Loucy (cell line): ENCODE measurements around the gene CDH8.

Source experiments
- H2AFZ ChIP-seq: fragments of 200-600 bp; sonication (generic); 2 replicates; pipeline ENCODE4 v1.6.0; 2016; ENCODE audit warnings: antibody characterized with exemption, mild to moderate bottlenecking, low read length, moderate library complexity
- H3F3A ChIP-seq: fragments of 200-600 bp; 2 replicates; pipeline ENCODE4 v1.6.0; 2016; ENCODE audit warnings: antibody characterized with exemption, low read depth, mild to moderate bottlenecking
- H3K27me3 ChIP-seq: fragments of 200-600 bp; sonication (generic); 2 replicates; pipeline ENCODE4 v1.6.1; 2014; ENCODE audit warnings: low read length, mild to moderate bottlenecking; ENCODE audit not compliant: insufficient read depth, poor library complexity, severe bottlenecking
- H3K36me3 ChIP-seq: fragments of 200-600 bp; sonication (generic); 2 replicates; pipeline ENCODE4 v1.6.1; 2016; ENCODE audit warnings: low read length; ENCODE audit not compliant: insufficient read depth
- H3K4me1 ChIP-seq: fragments of 200-600 bp; sonication (generic); 2 replicates; pipeline ENCODE4 v1.5.1; 2014; ENCODE audit warnings: low read length, mild to moderate bottlenecking; ENCODE audit not compliant: insufficient read depth, poor library complexity, severe bottlenecking
- H3K4me2 ChIP-seq: fragments of 200-600 bp; sonication (generic); 2 replicates; pipeline ENCODE4 v1.6.0; 2014; ENCODE audit warnings: antibody characterized with exemption, low read length, low read depth, mild to moderate bottlenecking; ENCODE audit not compliant: poor library complexity, severe bottlenecking
- H3K4me3 ChIP-seq: fragments of 200-600 bp; sonication (generic); 2 replicates; pipeline ENCODE4 v1.5.1; 2014; ENCODE audit warnings: low read length, mild to moderate bottlenecking, mixed read lengths; ENCODE audit not compliant: poor library complexity, severe bottlenecking
- H3K79me2 ChIP-seq: fragments of 200-600 bp; sonication (generic); 2 replicates; pipeline ENCODE4 v1.6.1; 2014; ENCODE audit warnings: low read length; ENCODE audit not compliant: insufficient read depth
- H3K9ac ChIP-seq: fragments of 200-600 bp; sonication (generic); 2 replicates; pipeline ENCODE4 v1.6.0; 2014; ENCODE audit warnings: mild to moderate bottlenecking, low read depth, low read length, moderate library complexity; ENCODE audit not compliant: poor library complexity, severe bottlenecking
- H3K9me2 ChIP-seq: fragments of 200-600 bp; sonication (generic); replicated peaks from 2 replicates; pipeline ENCODE4 v1.6.1; 2016; ENCODE audit warnings: low read depth, low read length, mixed read lengths
- H3K9me3 ChIP-seq: fragments of 200-600 bp; sonication (generic); 2 replicates; pipeline ENCODE4 v1.6.1; 2014; ENCODE audit warnings: mild to moderate bottlenecking, antibody characterized with exemption, low read length, low read depth; ENCODE audit not compliant: insufficient read depth
- H4K20me1 ChIP-seq: fragments of 200-600 bp; sonication (generic); 2 replicates; pipeline ENCODE4 v1.6.0; 2014; ENCODE audit warnings: antibody characterized with exemption, low read length, mild to moderate bottlenecking; ENCODE audit not compliant: insufficient read depth, poor library complexity, severe bottlenecking
- CTCF ChIP-seq: fragments of 200-600 bp; sonication (generic); conservative IDR thresholded peaks from 2 replicates; pipeline ENCODE4 v1.5.1; 2014; ENCODE audit warnings: mild to moderate bottlenecking, antibody characterized with exemption, low read length
- EZH2phosphoT487 ChIP-seq: fragments of 200-600 bp; IDR thresholded peaks from 2 replicates; pipeline ENCODE4 v1.6.1; 2018; ENCODE audit warnings: antibody characterized with exemption, mild to moderate bottlenecking, moderate library complexity, borderline replicate concordance

Gene CDH8

GRCh38 chr16:61818850-61819249 is 217.4 kb downstream of the CDH8 start:
- TF ChIP-seq EZH2phosphoT487 (no peak), CTCF (no peak)
- no peak overlapping the region for H2AFZ ChIP-seq
- no peaks in the 10 kb centered on the region for H3K27me3 ChIP-seq
- no peak overlapping the region for H3K9ac ChIP-seq
- no peak overlapping the region for H3K4me3 ChIP-seq
- no peaks in the 10 kb centered on the region for H3K79me2 ChIP-seq
- H3K36me3 ChIP-seq: no peaks in the 10 kb centered on the region
- no peaks in the 10 kb centered on the region for H3K9me2 ChIP-seq
- H4K20me1 ChIP-seq: no peaks in the 10 kb centered on the region
- H3K4me2 ChIP-seq: no peak overlapping the region
- H3K4me1 ChIP-seq: no peaks in the 10 kb centered on the region
- no peaks in the 10 kb centered on the region for H3K9me3 ChIP-seq
- no peaks in the 10 kb centered on the region for H3F3A ChIP-seq

- no peaks in the 10 kb centered on the region for H3K27me3 ChIP-seq
- no peak overlapping the region for H3K9ac ChIP-seq
- TF ChIP-seq CTCF (no peak), EZH2phosphoT487 (no peak)
- H2AFZ ChIP-seq: no peak overlapping the region
- no peaks in the 10 kb centered on the region for H3K4me1 ChIP-seq
- no peaks in the 10 kb centered on the region for H3K79me2 ChIP-seq
- no peaks in the 10 kb centered on the region for H3K36me3 ChIP-seq
- H3K9me2 ChIP-seq: no peaks in the 10 kb centered on the region
- no peaks in the 10 kb centered on the region for H3F3A ChIP-seq
- no peaks in the 10 kb centered on the region for H3K9me3 ChIP-seq
- H4K20me1 ChIP-seq: no peaks in the 10 kb centered on the region
- no peak overlapping the region for H3K4me2 ChIP-seq
- no peak overlapping the region for H3K4me3 ChIP-seq
Measured at GRCh38 chr16:61817583-61818278, 218.5 kb downstream of the CDH8 start.

DNA sequence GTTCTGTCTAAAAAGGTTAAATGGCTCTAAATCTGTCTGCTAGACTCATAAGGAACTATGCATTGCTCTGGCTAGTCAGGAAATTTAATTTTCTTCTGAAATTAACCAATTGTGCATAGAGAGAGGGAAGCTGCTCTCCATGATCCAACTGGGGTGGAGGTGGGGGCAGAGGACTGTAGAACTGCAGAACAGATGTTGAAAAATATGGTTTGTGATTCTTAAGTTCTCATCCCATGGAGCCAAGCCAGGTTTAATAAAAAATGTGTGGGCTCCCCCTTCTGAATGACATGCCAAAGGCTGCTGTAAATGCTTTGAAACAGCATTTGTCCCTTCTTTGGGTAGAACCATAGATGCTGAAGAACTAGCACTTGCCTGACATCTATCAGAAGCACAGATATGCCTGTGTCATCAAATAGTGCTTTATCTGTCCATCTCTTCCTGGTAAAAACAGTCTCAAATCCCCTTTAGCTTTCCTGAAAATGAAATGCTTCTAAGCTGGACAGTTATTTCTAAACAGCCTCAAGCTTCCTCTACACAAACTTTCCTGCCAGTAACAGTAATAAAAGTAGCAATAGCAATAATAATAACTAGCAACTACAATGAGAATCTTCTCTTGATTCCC is 221.4 kb downstream of the CDH8 start:
- no peak overlapping the region for H3K4me3 ChIP-seq
- H3K27me3 ChIP-seq: no peaks in the 10 kb centered on the region
- no peak overlapping the region for H3K9ac ChIP-seq
- H3K9me3 ChIP-seq: no peaks in the 10 kb centered on the region
- H3K9me2 ChIP-seq: no peaks in the 10 kb centered on the region
- H3K36me3 ChIP-seq: no peaks in the 10 kb centered on the region
- H4K20me1 ChIP-seq: no peaks in the 10 kb centered on the region
- TF ChIP-seq CTCF (no peak), EZH2phosphoT487 (no peak)
- no peaks in the 10 kb centered on the region for H3K4me1 ChIP-seq
- H2AFZ ChIP-seq: no peak overlapping the region
- no peak overlapping the region for H3K4me2 ChIP-seq
- no peaks in the 10 kb centered on the region for H3K79me2 ChIP-seq
- no peaks in the 10 kb centered on the region for H3F3A ChIP-seq
